Embryonic facial prominence (tissue), 1 donor: Measurements from ENCODE around the gene BICD1.
"Not testable (repeated sequence)": the region's sequence is repeated elsewhere in the genome, so short reads cannot be mapped to it uniquely, and the experiment has no call there.

Experiments used
- DNase-seq: peaks from one replicate; pipeline ENCODE4 v3.0.0-alpha.2; 2016; ENCODE audit errors: extremely low spot score

The BICD1 gene

DNA sequence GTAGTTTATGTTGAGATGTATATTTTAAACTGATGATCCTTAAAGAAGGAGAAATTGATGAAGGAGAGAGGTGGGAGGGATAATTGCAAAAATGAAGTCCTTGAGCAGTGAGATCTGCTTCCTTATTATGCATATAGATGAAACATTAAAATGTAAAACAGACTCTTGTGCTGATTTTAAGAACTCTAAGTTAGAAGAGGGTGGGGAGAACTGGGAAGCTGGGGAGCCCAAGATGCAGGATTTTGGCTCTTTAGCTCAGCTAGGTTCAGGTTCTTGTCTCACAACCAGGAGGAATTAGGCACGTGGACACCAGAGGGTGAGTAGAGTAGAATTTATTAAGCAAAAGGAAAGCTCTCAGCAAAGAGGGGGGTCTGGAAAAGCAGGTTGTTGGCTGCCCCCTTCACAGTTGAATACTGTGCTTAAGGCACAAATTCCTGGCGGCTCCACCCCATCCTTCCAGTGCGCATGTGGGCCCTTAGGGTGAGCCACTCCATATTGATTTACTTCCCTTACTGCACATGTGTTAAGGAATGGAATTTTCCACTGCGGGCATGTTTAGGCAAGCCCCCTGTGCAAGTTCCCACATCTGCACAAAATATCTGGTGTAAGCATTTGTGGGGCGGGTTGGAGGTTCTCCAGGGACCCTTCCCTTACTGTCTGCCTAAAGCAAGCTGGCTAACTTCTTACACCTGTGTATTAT, 141.9 kb downstream of the BICD1 start:
- DNase-seq = peak; percentile 28

DNA sequence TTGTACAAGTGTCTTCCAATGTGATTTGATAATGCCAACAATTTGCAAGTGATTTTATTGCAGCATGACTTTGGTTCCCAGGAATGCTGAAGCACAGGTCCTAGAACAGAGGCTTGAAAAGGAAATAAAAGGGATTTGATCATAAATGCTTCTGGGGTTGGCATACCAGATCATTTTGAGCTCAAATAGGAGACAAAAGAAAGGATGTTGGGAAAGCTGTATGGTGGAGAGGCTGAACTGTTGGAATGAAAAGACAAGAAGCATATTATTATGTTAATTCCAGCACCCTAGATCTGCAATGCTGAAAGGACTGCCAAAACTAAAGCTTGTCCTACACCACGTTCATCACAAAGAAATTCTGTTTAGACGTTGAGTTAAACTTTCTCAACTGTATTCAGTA, 143.1 kb downstream of the BICD1 start:
- no peak for DNase-seq

DNA sequence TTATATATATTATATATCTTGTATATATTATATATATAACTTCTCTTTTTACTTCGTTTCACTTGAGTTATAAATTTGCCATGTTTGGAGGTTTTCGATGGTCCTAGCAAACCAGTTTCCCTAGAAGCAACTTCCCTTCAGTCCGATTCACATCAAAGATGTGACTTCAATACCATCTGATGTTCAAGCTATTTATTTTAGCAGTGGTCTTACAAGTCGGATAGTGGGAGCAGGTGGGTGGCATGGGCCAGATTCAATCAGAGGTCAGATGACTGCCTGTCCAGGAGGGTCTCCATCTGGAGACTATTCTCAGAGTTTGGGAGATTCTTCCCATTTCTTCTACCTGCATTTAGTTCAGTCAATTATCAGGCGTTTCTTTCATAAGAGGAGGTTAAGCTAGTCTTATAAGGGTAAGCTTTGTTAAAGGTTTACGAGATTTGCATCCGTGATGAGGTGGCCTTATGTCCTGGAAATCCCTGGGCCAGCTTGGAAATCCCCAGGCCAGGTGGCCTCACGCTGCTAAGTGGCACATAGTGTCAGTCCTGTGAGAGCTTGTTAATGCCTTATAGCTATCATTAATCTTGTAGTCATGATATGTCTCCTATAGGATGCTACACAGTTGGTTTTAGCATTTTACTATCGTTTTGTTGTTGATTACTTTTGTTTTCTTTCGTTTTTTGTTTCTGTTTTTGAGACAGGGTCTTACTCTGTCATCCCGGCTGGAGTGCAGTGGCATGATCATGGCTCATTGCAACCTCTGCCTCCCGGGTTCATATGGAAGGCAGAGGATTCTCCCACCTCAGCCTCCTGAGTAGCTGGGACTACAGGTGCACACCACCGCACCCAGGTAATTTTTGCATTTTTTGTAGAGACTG, 145.8 kb downstream of the BICD1 start:
- DNase-seq = no peak

DNA sequence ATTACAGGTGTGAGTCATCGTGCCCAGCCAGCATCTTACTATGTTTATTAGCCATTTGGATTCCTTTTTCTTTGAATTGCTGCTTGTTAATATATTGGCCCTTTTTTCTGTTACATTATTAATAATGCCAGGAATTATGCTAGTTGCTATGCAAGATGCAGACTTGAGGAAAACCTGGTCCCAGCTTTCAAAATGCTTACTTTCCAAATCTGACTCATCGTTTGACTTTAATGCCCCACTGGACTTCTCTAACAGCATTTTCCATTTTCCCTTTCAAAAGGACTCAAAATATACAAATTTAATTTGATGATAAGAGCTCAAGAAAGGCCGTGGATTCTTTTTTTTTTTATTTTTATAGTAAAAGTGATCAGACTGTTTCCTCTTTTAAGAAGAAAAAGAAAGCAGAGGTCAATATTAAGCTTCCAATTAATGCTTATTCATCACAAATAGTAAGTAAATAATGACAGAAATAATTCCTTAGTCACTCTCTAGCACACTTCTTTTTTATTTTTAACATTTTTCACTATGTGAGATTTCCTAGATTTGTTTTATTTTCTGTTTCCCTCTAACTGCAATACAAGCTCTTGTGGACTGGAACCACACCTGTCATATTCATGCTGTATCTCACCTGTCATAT, 146.6 kb downstream of the BICD1 start:
- no peak for DNase-seq

DNA sequence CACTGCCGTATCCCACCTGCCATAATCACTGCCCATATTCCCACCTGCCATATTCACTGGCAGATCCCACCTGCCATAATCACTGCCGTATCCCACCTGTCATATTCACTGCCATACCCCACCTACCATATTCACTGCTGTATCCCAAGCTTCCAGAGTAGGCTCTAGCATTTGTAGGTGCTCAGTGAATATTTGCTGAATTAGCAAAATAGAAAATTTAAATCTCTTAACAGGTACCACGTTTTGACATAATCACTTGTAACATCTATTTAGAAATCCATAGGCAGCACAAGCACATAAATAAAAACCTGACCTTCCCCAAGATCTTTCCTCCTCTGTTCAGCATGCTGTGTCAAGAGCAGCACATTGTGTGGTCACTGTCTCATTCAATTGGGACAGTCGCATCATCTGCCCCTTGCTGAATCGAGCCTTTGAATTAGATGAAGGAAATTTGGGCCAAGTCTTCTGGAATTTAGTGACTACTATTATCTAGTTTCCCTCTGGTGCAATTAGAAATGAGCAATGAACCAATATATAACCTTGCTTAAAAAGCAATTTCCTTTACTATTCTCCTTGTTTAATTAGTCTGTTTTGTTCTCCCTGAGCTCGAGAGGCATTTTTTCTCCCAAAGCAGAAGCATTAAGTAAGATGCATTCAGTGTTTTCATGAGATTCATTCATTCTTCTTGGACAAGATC, 147.8 kb downstream of the BICD1 start:
- no peak for DNase-seq

DNA sequence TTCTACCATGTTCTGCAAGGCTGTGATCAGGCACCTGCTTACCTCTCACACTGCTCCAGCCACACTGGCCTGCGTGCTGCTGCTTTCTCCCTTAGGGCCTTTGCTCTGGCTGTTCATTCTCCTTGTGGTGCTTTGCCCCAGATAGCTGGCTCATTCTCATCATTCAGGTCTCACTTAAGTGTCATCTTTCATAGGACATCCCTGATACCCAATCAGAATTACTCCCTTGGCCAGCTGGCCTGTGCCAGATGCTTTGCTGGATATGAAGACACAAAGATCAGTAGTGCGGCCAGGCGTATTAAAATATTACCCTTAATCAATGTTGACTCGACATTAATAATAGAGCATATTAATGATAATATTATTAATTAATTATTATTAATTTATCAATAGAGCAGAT, 148.9 kb downstream of the BICD1 start:
- DNase-seq = no peak

DNA sequence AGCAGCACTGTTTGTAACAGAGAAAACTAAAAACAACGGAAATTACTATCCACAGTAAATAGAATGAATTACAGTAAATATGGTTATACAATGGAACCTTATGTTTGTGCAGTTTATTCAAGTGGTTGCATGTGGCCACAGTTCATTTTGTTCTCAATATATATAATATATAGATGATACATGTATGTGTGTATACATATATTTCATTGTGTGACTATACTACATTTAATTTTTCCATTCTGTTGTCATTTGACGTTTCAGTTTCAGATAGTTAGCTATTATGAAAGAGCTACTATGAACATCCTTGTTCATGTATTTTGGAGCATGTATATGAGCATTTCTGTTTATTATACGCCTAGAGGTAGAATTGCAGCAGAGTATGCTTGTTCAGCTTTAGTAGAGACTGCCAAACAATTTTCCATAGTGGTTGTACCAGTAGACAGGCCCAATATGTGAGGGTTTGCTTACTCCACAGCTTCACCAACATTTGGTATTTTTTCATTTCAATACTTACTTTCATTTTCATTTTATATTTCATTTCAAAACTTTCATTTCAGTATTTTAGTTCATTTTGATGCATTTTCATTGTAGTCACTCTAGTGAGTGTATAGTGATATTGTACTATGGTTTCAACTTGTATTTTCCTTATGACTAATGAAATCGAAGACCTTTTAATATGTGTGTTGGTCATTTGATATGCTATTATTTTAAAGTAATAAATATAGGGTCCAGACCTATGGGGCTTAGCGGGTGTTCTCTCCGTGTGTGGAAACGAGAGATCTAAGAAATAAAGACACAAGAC, 151.2 kb downstream of the BICD1 start:
- no peak for DNase-seq

DNA sequence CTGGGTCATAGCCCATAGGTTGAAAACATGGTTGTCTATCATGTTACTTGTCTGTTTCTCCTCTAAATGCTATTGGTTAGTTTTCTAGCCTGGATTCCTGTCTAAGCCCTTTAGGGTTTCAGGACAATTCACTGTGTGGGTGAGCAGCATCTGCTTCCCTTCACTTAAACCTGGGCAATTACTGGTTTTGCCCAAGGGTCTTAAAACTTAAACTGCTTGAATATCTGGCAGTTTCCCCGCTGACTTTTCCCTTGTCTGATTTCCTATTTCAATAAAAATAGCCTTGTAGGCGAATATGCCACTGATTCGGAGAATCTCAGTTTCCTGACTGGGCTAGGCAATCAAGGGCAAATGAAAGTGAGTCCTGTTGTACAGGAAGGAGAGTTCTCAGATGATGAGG, 154.0 kb downstream of the BICD1 start:
- no peak for DNase-seq

DNA sequence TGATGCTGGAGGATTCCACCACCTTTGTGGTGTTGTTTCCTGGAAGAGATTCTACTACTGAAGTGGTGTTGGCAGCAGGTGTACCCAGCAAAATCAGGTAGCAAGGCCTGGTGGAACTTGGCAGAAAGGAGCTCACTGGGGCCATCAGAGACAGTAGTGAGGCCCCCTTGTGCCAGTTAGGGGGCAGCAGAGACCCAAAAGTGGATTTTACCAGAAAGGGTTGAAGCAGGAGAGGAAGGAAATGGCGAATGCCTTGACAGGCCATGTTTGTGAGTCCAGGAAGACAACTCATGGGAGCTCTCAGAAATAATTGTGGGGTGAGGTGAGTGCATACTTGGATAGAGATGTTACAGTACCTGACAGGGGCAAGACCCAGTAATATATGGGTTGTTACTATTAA, 155.0 kb downstream of the BICD1 start:
- DNase-seq = no peak

DNA sequence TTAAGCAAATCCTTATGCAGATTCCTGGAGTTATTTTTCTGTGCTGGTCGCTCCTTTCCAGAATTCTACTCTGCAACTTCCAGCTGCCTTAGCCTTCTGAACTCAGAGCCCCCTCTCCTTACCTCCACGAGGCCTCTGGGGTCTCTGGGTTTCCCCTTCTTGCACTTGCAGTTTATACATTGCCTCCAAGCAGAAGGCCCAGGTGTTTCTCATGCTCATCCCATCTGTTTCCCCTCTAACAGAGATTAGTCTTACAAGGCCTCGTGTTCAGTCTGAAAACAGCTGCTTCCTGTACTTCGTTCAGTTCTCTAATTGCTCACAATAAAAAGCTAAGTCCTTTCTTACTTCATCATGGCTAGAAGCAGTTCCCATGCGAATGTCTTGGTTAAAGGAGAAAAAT, 158.3 kb downstream of the BICD1 start:
- peak; percentile 25 for DNase-seq

DNA sequence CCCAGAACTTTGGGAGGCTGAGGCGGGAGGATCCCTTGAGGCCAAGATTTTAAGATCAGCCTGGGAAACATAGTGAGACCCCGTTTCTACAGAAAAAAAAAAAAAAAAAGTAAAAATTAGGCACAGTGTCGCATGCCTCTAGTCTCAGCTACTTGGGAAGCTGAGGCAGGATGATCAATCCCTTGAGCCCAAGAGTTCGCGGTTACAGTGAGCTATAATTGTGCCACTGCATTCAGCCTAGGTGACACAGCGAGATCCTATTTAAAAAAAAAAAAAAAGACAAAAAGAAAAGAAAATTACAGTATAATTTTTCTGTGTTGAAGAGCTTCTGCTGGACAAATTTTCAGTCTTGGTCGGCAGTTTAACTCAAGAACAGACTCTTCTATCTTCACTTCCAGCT, 158.8 kb downstream of the BICD1 start:
- DNase-seq = no peak

DNA sequence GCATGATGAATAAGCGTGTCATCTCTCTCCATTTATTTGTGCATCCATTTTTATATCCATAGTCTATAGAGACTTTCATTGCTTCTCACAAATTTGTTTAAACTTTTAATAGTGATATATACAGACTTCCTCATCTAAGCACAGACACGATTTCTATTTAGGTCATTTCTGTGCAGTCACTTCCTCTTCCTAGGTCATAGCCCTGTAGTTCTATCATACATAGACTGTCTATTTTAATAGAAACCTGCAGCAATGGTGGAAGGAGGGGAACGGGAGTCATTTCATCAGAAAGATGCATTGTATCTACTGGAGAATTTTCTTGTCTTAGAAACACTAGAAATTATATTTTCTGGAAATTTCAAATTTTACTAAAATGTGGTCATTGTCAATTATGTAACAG, 159.3 kb downstream of the BICD1 start:
- DNase-seq = no peak

DNA sequence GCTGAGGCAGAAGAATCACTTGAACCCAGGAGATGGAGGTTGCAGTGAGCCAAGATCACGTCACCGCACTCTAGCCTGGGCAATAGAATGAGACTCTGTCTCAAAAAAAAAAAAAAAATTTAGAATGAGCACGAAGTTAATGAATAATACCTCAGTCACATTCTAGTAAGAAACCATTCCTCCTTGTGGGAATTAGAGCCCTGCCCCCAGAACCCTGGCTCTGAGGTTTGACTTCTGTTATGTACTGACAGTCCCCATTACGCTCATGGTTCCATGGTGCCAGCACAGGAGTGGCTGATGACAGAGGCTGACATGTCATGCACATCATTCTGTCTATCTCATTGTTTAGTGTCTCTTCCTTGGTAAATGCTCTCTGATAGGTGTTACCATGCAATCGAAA, 160.1 kb downstream of the BICD1 start:
- DNase-seq = no peak

DNA sequence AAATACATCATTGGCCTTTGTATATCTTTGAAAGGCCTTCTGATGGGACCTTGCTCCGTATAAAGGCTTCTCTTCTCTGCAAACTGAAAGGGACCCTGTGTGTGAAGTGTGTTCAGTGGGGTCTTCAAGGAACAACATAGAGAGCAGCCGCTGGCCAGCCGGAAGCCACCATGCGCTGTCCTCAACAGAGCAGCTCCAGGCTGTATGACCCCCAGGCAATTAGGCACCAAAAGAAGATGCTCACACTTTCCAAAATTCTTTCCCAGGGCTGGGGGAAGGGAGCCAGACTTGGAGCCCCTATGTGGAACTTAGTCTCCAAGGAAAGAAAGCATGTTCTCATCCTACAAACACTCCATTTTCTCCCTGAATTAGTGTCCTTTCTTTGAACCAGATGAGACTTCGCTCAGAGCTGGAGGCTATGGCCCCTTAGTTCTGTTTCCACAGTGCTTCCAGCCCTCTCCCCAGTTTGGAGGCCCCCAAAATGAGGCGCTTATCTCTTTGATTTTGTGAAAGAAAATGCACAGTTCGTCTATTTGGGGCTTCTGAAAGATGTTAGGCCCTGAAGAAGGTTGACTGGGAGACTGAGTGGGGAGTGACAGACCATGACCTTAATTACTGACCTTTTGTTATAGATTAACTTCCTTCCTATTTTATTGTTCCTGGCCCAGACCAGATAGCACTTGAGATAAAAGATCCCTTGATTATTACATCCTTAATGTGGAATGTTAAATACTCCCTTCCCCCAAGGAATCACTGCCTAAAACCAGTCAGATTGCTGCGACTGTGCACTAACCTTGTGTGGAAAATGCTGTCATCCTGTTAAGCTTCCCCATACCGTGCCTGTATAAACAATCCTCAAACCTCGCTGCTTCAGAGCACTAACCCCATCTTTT, 164.4 kb downstream of the BICD1 start:
- DNase-seq = no peak

DNA sequence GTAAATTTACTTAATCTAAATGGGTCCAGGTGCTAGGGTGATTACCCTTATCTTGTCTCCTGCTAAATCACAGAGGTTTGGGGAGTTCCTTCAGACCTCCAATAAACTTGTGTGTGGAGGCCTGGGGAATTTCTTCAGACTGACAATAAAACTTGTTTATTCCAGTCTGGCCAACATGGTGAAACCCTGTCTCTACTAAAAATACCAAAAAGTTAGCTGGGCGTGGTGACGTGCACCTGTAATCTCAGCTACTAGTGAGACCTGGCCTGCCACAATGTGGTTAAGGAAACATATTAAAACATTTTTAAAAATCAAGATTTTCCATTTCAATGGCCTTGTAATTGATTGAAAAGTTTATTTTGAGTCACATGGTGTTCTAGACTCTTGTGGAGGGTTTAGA, 165.8 kb downstream of the BICD1 start:
- no peak for DNase-seq

DNA sequence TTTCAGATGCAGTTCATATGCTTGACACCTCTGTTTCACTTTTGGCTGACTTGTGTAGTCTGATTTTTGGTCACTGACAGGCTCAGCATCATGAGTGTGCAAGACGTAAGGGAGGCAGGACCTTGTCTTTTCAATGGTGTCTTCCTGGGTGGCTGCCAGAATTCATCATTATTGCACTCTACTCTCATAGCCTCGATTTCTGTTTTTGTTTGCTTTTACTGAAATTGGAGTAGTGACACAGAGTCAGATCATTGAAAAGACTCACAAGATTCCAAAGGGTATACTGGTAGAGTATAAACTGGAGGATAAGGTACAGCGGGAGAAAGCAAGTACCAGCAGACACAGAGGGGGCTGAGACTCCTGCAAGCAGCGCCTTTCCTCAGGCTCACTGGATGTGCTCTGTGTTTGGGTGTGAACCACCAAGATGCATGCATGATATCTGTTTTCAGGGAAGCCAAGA, 166.4 kb downstream of the BICD1 start:
- DNase-seq = no peak

DNA sequence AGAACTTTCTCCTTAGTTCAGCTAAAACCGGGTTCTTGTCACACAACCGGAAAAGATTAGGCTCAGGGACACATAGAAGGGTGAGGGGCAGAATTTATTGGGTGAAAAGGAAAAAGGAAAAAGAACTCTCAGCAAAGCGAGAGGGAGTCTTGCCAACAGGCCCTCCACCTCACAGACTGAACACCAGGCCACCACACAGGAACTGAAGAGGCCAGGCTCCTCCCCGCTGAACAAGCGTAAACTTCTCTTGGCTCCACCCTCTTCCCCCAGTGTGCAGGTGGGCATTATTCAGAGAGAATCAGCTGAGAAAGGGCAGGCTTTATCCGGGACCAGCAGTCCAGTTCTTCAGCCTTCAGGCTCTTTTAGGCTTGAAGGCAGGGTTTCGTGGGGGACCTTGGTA, 167.1 kb downstream of the BICD1 start:
- DNase-seq = no peak

DNA sequence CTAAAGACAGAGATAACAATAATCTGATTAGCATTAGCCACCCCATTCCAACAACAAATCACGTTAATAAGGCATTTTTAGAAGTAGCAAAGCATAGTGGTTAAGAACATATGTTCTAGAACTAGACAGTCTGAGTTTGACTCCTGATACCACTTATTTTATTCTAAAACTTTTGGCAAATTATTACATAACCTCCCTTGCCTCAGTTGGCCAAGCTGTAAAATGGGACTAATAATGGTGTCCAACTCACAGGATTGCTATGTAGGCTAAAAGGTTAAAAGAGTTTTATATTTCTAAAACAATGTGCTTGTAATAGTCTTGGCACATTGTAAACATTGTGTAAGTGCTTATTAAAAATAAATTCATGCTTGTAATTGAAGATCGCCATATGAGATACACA, 168.0 kb downstream of the BICD1 start:
- DNase-seq = no peak

DNA sequence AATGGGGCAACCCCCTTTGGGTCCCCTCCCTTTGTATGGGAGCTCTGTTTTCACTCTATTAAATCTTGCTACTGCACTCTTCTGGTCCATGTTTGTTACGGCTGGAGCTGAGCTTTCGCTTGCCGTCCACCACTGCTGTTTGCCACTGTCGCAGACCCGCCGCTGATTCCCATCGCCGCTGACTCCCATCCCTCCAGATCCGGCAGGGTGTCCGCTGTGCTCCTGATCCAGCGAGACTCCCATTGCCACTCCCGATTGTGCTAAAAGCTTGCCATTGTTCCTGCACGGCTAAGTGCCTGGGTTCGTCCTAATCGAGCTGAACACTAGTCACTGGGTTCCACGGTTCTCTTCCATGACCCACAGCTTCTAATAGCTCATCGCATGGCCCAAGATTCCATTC, 168.9 kb downstream of the BICD1 start:
- not testable (repeated sequence) for DNase-seq

DNA sequence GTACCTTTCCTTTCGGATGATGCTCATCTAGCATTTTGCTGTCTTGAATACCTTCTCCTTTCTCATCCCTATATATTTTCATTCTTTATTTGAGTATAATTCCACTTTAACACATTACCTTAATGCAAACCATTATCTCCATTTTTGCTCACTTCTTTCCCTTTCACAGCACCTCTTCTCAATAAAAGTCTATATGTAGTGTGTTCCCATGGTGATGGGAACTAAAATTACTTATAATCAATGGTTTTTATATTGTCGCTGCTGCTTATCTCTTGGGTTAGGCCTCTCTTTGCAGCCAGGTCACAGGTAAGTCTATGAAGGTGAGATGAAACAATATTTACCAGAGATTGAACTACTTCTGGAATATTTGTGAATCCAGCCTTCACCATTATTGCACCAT, 171.1 kb downstream of the BICD1 start:
- no peak for DNase-seq
